ENCODE measurements around the gene SPC24. TPM values are rescaled to one million over a fixed set of nuclear protein-coding genes. Genes with fewer than 3 reads are reported as not detected.
"Not testable (repeated sequence)": the region's sequence is repeated elsewhere in the genome, so short reads cannot be mapped to it uniquely, and the experiment has no call there.

Gene SPC24
- total RNA-seq, 1 experiment from 2014 or later, result 16.4 TPM

- peaks cover 80% of the 10 kb centered on the region for H3K36me3 Mint-ChIP-seq (ENCODE audit: insufficient read depth, unreplicated experiment)
- no peaks in the 10 kb centered on the region for H3K9me3 Mint-ChIP-seq (ENCODE audit: unreplicated experiment)
- TF ChIP-seq CTCF (IDR thresholded peaks at IDR 0.05; ENCODE audit: unreplicated experiment), result no peak
- H3K27ac Mint-ChIP-seq (ENCODE audit: low read depth, unreplicated experiment), result no peak overlapping the region
- POLR2A ChIA-PET, result interaction anchor here (0.6 to 1.2 kb wide), 2 partner anchors 30 to 83 kb away, joined by 3 read pairs; no protein-coding TSS in a partner anchor
- H3K27me3 Mint-ChIP-seq (ENCODE audit: insufficient read depth, unreplicated experiment), result no peaks in the 10 kb centered on the region
- intact Hi-C loops (cut with micrococcal nuclease), result no loop called here
- CTCF ChIA-PET, result interaction anchor here (0.6 to 1.2 kb wide), 3 partner anchors 246 to 1578 kb away, joined by 3 to 4 read pairs (median 3); no protein-coding TSS in a partner anchor
- peaks cover 4% of the 10 kb centered on the region for H3K4me1 Mint-ChIP-seq (ENCODE audit: insufficient read depth, unreplicated experiment)
- DNase-seq (ENCODE audit: unreplicated experiment), result no peak
- no peak overlapping the region for H3K4me3 Mint-ChIP-seq (ENCODE audit: unreplicated experiment)
- BruUV-seq (replicated peaks), result no TSS peak
These were observed 27.4 kb upstream of the SPC24 start for GRCh38 chr19:11182994-11183393.

- Mint-ChIP-seq H3K4me1 (ENCODE audit: insufficient read depth, unreplicated experiment) (peaks cover 4% of the 10 kb centered on the region), H3K4me3 (ENCODE audit: unreplicated experiment) (no peak overlapping the region), H3K9me3 (ENCODE audit: unreplicated experiment) (no peaks in the 10 kb centered on the region), H3K36me3 (ENCODE audit: insufficient read depth, unreplicated experiment) (peaks cover 76% of the 10 kb centered on the region), H3K27ac (ENCODE audit: low read depth, unreplicated experiment) (no peak overlapping the region), H3K27me3 (ENCODE audit: insufficient read depth, unreplicated experiment) (no peaks in the 10 kb centered on the region)
- no peak for TF ChIP-seq CTCF (IDR thresholded peaks at IDR 0.05; ENCODE audit: unreplicated experiment)
- no peak for DNase-seq (ENCODE audit: unreplicated experiment)
- ChIA-PET POLR2A (interaction anchor here (0.6 kb wide), 1 partner anchor 12 kb away, joined by 4 read pairs; no protein-coding TSS in a partner anchor), CTCF (no interaction called here)
- intact Hi-C loops (cut with micrococcal nuclease), result no loop called here
- no TSS peak for BruUV-seq (replicated peaks)
These were observed 25.9 kb upstream of the SPC24 start for GRCh38 chr19:11181488-11181887.

GRCh38 chr19:11180975-11181374 is 25.4 kb upstream of the SPC24 start:
- H3K9me3 Mint-ChIP-seq (ENCODE audit: unreplicated experiment); BruUV-seq (replicated peaks); H3K4me3 Mint-ChIP-seq (ENCODE audit: unreplicated experiment); POLR2A ChIA-PET; H3K27ac Mint-ChIP-seq (ENCODE audit: low read depth, unreplicated experiment); H3K4me1 Mint-ChIP-seq (ENCODE audit: insufficient read depth, unreplicated experiment); CTCF ChIA-PET; H3K27me3 Mint-ChIP-seq (ENCODE audit: insufficient read depth, unreplicated experiment); intact Hi-C loops (cut with micrococcal nuclease); DNase-seq (ENCODE audit: unreplicated experiment): not testable (repeated sequence)
- peaks cover 76% of the 10 kb centered on the region for H3K36me3 Mint-ChIP-seq (ENCODE audit: insufficient read depth, unreplicated experiment)

GRCh38 chr19:11180346-11180745 is 24.8 kb upstream of the SPC24 start:
- intact Hi-C loops (cut with micrococcal nuclease), result no loop called here
- TF ChIP-seq CTCF (IDR thresholded peaks at IDR 0.05; ENCODE audit: unreplicated experiment), result no peak
- no peaks in the 10 kb centered on the region for H3K27me3 Mint-ChIP-seq (ENCODE audit: insufficient read depth, unreplicated experiment)
- DNase-seq (ENCODE audit: unreplicated experiment), result no peak
- no TSS peak for BruUV-seq (replicated peaks)
- H3K4me1 Mint-ChIP-seq (ENCODE audit: insufficient read depth, unreplicated experiment), result peaks cover 4% of the 10 kb centered on the region
- peaks cover 77% of the 10 kb centered on the region for H3K36me3 Mint-ChIP-seq (ENCODE audit: insufficient read depth, unreplicated experiment)
- no peaks in the 10 kb centered on the region for H3K9me3 Mint-ChIP-seq (ENCODE audit: unreplicated experiment)
- no peak overlapping the region for H3K4me3 Mint-ChIP-seq (ENCODE audit: unreplicated experiment)
- no peak overlapping the region for H3K27ac Mint-ChIP-seq (ENCODE audit: low read depth, unreplicated experiment)
- CTCF ChIA-PET, result no interaction called here
- POLR2A ChIA-PET, result no interaction called here

All from MCF 10A (cell line).